GM23248 (cell line): ENCODE data around the gene TMIGD3.

Experiments
- EZH2 ChIP-seq: fragments of 200-600 bp; sonication (generic); IDR thresholded peaks from 2 replicates; pipeline ENCODE4 v1.6.1; 2018; ENCODE audit warnings: antibody characterized with exemption, mild to moderate bottlenecking; ENCODE audit not compliant: insufficient read depth, poor library complexity, severe bottlenecking
- EZH2phosphoT487 ChIP-seq: fragments of 200-600 bp; sonication (generic); IDR thresholded peaks from 2 replicates; pipeline ENCODE4 v1.6.1; 2018; ENCODE audit warnings: antibody characterized with exemption, moderate library complexity, mild to moderate bottlenecking, low read depth; ENCODE audit not compliant: insufficient read depth

GRCh38 chr1:111448482-111448917 lies 54.9 kb downstream of the TMIGD3 start:
- TF ChIP-seq EZH2 = no peak
- no peak for TF ChIP-seq EZH2phosphoT487
